Kidney (tissue), 14 donors: Measurements from ENCODE around the gene ANO6. TPM values are rescaled to one million over a fixed set of nuclear protein-coding genes. Genes with fewer than 3 reads are reported as not detected.

Experiments
- DNase-seq, 5 donors: peaks; one replicate each; pipeline ENCODE4 v3.0.0-alpha.2; 2013 to 2020
- FAIRE-seq: peaks from 2 replicates; lab custom pipeline; 2012; peaks lifted over from hg19 to GRCh38; lab: Jason Lieb, UNC
- H3K27ac ChIP-seq, 2 donors: one replicate each; pipeline ENCODE4 v1.7.0; 2013; ENCODE audit warnings: low read depth in 2 of 2, low read length in 2 of 2, inconsistent platforms in 1 of 2
- H3K27me3 ChIP-seq: one replicate; pipeline ENCODE4 v1.7.1; 2013; ENCODE audit warnings: low read length, inconsistent platforms; ENCODE audit not compliant: control insufficient read depth, insufficient read depth
- H3K36me3 ChIP-seq, 3 donors: one replicate each; pipeline versions ENCODE4 v1.7.0 to v1.7.1; 2013; ENCODE audit warnings: low read length in 3 of 3, control low read depth in 1 of 3, inconsistent platforms in 1 of 3; ENCODE audit not compliant: insufficient read depth in 3 of 3, control insufficient read depth in 2 of 3
- H3K4me1 ChIP-seq, 3 donors: one replicate each; pipeline versions ENCODE4 v1.7.0 to v1.7.1; 2013; ENCODE audit warnings: low read length in 3 of 3, inconsistent platforms in 1 of 3, low read depth in 1 of 3; ENCODE audit not compliant: control insufficient read depth in 2 of 3, insufficient read depth in 2 of 3
- H3K4me3 ChIP-seq, 3 donors: one replicate each; pipeline versions ENCODE4 v1.7.0 to v1.8.1; 2013; ENCODE audit warnings: low read length in 3 of 3, control low read depth in 1 of 3, inconsistent platforms in 1 of 3
- H3K9ac ChIP-seq, 3 donors: one replicate each; pipeline versions ENCODE4 v1.7.0 to v1.7.1; 2013; ENCODE audit warnings: low read length in 3 of 3, control low read depth in 1 of 3, inconsistent platforms in 1 of 3
- H3K9me3 ChIP-seq, 3 donors: one replicate each; pipeline versions ENCODE4 v1.7.0 to v1.7.1; 2013; ENCODE audit warnings: low read length in 3 of 3, control low read depth in 1 of 3, inconsistent platforms in 1 of 3; ENCODE audit not compliant: control insufficient read depth in 2 of 3, insufficient read depth in 1 of 3
- intact Hi-C: fragments of 100-400 bp; cut with DNase I; formaldehyde crosslinking; loops from one replicate; pipeline ENCODE4 v1.11.1; 2022
- polyA plus RNA-seq: library from polyadenylated mRNA; stranded (reverse); fragments of 350-450 nt; fragmentation: Illumina TruSeq; extraction: RNeasy Lipid Tissue Mini Kit (QIAGEN cat#74804); gene quantifications from one replicate; pipeline ENCODE4 v1.2.3, GENCODE V29; 2014; ENCODE audit warnings: low read depth, low replicate concordance; ENCODE audit not compliant: insufficient read depth
- total RNA-seq: library from RNA; stranded (reverse); fragmentation: NEBNext Ultra II Directional; extraction: Animal tissue kit (Norgen Biotek cat#: 25700); gene quantifications from one replicate; pipeline ENCODE4 v1.2.1, GENCODE V29; 2021
- TF ChIP-seq, protein P1 (sequence below): IDR thresholded peaks from 3 replicates; pipeline ENCODE4 v1.5.1; 2012; ENCODE audit warnings: mild to moderate bottlenecking, moderate library complexity, borderline replicate concordance; ENCODE audit not compliant: insufficient read depth; ENCODE audit errors: extremely low read depth
- donor health status: control.
- donor health status: control.
- donor health status: control.
- donor health status: control.
- donor health status: control.
- donor health status: DM: yes; HTN: yes; CAD: no.
- donor health status: Normal renal cell carcinoma (clear cell type).

The ANO6 gene
- total and polyA plus RNA-seq, 2 donors from 2014 or later = 17.2 to 46.3 TPM

DNA sequence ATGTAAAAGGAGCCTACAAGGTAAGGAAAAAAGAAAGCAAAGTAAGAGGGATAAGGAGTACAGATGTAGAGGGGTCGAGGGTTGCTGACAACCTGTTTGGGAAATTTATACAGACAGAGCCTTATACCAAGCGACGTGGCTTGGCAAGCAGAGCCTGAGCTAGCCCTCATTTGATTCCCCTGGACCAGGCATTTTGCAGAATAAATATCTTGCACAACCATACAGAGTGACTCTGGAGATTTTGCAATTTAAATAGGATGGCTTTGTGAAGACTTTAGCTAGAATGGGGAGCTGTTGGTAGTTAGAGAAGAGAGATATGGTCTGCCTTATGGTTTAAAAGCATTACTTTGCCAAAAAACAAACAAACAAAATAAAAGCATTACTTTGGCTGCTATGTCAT is 11.1 kb upstream of the ANO6 start:
- Histone ChIP-seq H3K9ac (no peak overlapping the region), H3K36me3 (no peaks in the 10 kb centered on the region), H3K4me1 (peaks cover 0 to 4% (median 0%) of the 10 kb centered on the region in 3 donors), H3K9me3 (no peaks in the 10 kb centered on the region), H3K27me3 (no peaks in the 10 kb centered on the region), H3K27ac (no peak overlapping the region), H3K4me3 (no peak overlapping the region)
- FAIRE-seq (no peak), DNase-seq (no peak)
- TF ChIP-seq, protein P1, sequence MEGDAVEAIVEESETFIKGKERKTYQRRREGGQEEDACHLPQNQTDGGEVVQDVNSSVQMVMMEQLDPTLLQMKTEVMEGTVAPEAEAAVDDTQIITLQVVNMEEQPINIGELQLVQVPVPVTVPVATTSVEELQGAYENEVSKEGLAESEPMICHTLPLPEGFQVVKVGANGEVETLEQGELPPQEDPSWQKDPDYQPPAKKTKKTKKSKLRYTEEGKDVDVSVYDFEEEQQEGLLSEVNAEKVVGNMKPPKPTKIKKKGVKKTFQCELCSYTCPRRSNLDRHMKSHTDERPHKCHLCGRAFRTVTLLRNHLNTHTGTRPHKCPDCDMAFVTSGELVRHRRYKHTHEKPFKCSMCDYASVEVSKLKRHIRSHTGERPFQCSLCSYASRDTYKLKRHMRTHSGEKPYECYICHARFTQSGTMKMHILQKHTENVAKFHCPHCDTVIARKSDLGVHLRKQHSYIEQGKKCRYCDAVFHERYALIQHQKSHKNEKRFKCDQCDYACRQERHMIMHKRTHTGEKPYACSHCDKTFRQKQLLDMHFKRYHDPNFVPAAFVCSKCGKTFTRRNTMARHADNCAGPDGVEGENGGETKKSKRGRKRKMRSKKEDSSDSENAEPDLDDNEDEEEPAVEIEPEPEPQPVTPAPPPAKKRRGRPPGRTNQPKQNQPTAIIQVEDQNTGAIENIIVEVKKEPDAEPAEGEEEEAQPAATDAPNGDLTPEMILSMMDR = no peak
- intact Hi-C loops = no loop called here

DNA sequence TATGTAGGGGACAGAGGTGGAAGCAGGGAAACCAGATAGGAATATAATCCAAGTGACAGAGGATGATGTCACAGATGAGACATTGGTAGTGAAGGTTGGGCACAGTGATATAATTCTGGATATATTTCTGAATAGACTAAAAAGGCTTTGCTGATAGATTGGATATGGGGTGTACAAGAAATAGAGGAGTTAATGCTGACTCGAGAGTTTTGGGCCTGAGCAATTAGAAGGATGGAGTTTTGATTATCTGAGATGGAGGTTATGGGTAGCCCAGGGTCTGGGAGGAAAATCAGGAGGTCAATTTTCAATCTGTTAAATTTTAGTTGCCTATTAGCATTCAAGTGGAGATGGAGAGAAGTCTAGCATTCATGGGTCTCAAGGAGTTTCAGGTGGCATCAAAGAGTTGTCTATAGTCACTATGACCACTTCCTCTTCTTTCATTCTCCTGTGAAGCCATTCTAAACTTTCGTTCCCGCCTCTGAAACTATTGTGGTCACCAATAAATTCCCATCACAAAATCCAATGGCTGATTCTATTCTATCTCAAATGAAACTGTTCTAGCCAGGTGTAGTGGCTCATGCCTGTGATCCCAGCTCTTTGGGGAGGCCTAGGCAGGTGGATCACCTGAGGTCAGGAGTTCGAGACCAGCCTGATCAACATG is 10.6 kb upstream of the ANO6 start:
- Histone ChIP-seq H3K9ac (no peak overlapping the region), H3K27me3 (no peaks in the 10 kb centered on the region), H3K4me1 (peaks cover 0 to 4% (median 0%) of the 10 kb centered on the region in 3 donors), H3K9me3 (no peaks in the 10 kb centered on the region), H3K36me3 (no peaks in the 10 kb centered on the region), H3K4me3 (no peak overlapping the region), H3K27ac (no peak overlapping the region)
- FAIRE-seq (no peak), DNase-seq (no peak)
- TF ChIP-seq, protein P1 = no peak
- intact Hi-C loops = no loop called here

DNA sequence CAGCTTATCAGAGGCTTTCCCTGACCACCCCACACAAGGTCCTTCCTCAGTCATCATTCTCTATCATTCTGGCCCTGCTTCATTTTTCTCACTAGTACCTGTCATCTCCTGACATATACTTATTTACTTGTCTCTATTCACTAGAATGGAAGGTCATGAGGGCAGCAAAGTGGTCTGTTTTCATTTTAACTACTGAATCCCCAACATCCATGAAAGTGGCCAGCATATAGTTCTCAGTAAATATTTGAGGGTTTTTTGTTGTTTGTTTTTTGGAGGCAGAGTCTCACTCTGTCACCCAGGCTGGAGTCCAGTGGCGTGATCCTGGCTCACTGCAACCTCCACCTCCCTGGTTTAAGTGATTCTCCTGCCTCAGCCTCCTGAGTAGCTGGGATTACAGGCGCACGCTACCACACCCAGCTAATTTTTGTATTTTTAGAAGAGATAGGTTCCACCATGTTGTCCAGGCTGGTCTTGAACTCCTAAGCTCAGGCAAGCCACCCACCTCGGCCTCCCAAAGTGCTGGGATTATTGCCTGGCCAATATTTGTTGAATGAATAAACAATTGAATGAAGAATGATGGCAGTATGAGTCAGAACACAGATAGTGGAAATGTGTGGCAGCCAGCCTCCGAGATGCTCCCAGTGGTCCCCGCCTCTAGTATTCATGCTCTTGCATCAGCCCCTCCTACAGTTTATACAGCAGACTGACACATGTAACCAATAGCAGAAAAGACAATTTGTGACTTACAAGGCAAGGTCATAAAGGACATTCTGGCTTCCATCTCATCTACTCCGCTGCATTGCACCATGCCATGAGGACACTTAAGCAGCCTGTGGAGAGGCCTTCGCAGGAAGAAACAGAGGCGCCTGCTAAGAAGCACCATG is 7.0 kb upstream of the ANO6 start:
- no peak for FAIRE-seq
- no peaks in the 10 kb centered on the region for H3K9me3 ChIP-seq

More for the DNA sequence above, 7.0 kb upstream of the ANO6 start:
- Histone ChIP-seq H3K4me1 (no peaks in the 10 kb centered on the region), H3K9ac (no peak overlapping the region), H3K4me3 (no peak overlapping the region), H3K36me3 (no peaks in the 10 kb centered on the region), H3K27me3 (no peaks in the 10 kb centered on the region), H3K27ac (no peak overlapping the region)
- DNase-seq = no peak
- TF ChIP-seq, protein P1 = no peak
- intact Hi-C loops = no loop called here
